ENCODE results near the gene HOXB6.

HOXB6 gene

DNA sequence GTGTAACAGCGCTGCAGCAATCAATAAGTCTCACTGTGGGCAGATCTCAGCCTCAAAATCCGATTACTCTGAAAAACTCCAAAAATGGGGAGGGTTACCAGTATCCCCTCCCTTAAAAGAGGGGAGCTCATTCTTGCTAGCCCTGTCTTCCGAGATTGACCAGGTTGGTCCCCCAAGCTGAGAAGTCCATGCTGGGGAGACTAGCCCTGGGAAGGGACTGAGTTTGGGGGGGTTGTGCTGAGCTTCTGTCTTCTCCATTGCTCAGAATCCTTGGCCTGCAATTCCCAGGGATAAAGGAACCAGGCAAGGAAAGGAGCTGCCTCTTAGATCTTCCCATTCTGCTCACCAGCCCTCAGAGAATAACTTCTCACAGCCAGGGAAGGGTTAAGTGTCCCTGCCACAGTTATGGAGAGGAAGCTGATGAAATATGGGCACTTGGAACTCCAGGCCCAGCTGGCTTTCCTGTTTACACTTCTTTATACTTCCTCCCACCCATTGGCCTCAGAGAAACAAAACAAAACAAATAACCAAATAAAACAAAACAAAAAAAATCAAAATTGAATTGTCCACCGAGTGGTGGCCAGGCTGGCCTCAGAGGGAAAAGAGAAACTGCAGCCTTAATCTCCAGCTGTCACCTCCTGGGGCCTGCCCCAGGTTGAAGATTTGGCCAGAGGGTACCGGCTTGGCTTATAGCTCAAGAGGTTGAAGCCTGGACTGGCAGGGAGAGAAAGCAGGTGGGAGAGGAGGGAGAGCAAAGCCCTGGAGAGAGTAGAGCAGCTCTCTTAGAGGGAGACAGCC lies 17.3 kb downstream of the HOXB6 start (continued):
- TF ChIP-seq KLF7 (tag by site-specific recombination; IDR thresholded peaks at IDR 0.05; ENCODE audit: borderline replicate concordance) (no peak), ZNF132 (tag by site-specific recombination; IDR thresholded peaks at IDR 0.05; ENCODE audit: borderline replicate concordance) (no peak), ZBTB6 (tag by site-specific recombination; IDR thresholded peaks at IDR 0.05) (0 out of 2 replicates have a peak, but pooled peaks have one; percentile 74), INSM2 (tag by site-specific recombination; IDR thresholded peaks at IDR 0.05) (no peak), ZNF530 (tag by site-specific recombination; IDR thresholded peaks at IDR 0.05; ENCODE audit: low read depth) (no peak), ZNF155 (tag by site-specific recombination; IDR thresholded peaks at IDR 0.05) (no peak), GLI4 (tag by site-specific recombination; IDR thresholded peaks at IDR 0.05) (no peak), ZBTB20 (tag by site-specific recombination; IDR thresholded peaks at IDR 0.05) (no peak), ZBTB1 (tag by site-specific recombination; IDR thresholded peaks at IDR 0.05) (no peak), ZNF624 (tag by site-specific recombination; IDR thresholded peaks at IDR 0.05) (no peak), ZNF560 (tag by site-specific recombination; IDR thresholded peaks at IDR 0.05; ENCODE audit: borderline replicate concordance) (no peak), ZSCAN30 (tag by site-specific recombination; IDR thresholded peaks at IDR 0.05) (no peak), ZNF16 (tag by site-specific recombination; IDR thresholded peaks at IDR 0.05; ENCODE audit: low read depth) (no peak), HOXC10 (CRISPR knock-in tag; IDR thresholded peaks at IDR 0.05) (no peak), ZNF302 (tag by site-specific recombination; IDR thresholded peaks at IDR 0.05; ENCODE audit: low read depth) (no peak), ZNF76 (tag by site-specific recombination; IDR thresholded peaks at IDR 0.05; ENCODE audit: borderline replicate concordance, low read depth) (peak; percentile 39; the same call in 1 of the 2 replicates), ZBTB7A (tag by site-specific recombination; IDR thresholded peaks at IDR 0.05; ENCODE audit: low read depth) (no peak), ZBTB21 (tag by site-specific recombination; IDR thresholded peaks at IDR 0.05) (no peak), SCRT2 (tag by site-specific recombination; IDR thresholded peaks at IDR 0.05) (no peak), MYNN (tag by site-specific recombination; IDR thresholded peaks at IDR 0.05; ENCODE audit: borderline replicate concordance) (no peak), ZNF26 (tag by site-specific recombination; IDR thresholded peaks at IDR 0.05) (no peak), ZNF146 (tag by site-specific recombination; IDR thresholded peaks at IDR 0.05) (no peak), ZSCAN16 (tag by site-specific recombination; IDR thresholded peaks at IDR 0.05) (no peak), ZFP41 (tag by site-specific recombination; IDR thresholded peaks at IDR 0.05; ENCODE audit: borderline replicate concordance) (no peak), RBAK (tag by site-specific recombination; IDR thresholded peaks at IDR 0.05) (no peak)
- TF ChIP-seq, protein P1, sequence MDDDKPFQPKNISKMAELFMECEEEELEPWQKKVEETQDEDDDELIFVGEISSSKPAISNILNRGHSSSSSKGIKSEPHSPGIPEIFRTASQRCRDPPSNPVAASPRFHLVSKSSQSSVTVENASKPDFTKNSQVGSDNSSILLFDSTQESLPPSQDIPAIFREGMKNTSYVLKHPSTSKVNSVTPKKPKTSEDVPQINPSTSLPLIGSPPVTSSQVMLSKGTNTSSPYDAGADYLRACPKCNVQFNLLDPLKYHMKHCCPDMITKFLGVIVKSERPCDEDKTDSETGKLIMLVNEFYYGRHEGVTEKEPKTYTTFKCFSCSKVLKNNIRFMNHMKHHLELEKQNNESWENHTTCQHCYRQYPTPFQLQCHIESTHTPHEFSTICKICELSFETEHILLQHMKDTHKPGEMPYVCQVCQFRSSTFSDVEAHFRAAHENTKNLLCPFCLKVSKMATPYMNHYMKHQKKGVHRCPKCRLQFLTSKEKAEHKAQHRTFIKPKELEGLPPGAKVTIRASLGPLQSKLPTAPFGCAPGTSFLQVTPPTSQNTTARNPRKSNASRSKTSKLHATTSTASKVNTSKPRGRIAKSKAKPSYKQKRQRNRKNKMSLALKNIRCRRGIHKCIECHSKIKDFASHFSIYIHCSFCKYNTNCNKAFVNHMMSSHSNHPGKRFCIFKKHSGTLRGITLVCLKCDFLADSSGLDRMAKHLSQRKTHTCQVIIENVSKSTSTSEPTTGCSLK (tag by site-specific recombination; IDR thresholded peaks at IDR 0.05), result no peak
- TF ChIP-seq, protein P2, sequence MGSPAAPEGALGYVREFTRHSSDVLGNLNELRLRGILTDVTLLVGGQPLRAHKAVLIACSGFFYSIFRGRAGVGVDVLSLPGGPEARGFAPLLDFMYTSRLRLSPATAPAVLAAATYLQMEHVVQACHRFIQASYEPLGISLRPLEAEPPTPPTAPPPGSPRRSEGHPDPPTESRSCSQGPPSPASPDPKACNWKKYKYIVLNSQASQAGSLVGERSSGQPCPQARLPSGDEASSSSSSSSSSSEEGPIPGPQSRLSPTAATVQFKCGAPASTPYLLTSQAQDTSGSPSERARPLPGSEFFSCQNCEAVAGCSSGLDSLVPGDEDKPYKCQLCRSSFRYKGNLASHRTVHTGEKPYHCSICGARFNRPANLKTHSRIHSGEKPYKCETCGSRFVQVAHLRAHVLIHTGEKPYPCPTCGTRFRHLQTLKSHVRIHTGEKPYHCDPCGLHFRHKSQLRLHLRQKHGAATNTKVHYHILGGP (tag by site-specific recombination; IDR thresholded peaks at IDR 0.05), result no peak
- TF ChIP-seq, protein P3, sequence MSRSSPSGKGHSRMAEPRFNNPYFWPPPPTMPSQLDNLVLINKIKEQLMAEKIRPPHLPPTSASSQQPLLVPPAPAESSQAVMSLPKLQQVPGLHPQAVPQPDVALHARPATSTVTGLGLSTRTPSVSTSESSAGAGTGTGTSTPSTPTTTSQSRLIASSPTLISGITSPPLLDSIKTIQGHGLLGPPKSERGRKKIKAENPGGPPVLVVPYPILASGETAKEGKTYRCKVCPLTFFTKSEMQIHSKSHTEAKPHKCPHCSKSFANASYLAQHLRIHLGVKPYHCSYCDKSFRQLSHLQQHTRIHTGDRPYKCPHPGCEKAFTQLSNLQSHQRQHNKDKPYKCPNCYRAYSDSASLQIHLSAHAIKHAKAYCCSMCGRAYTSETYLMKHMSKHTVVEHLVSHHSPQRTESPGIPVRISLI (tag by site-specific recombination; IDR thresholded peaks at IDR 0.05), result no peak
- TF ChIP-seq, protein P4, sequence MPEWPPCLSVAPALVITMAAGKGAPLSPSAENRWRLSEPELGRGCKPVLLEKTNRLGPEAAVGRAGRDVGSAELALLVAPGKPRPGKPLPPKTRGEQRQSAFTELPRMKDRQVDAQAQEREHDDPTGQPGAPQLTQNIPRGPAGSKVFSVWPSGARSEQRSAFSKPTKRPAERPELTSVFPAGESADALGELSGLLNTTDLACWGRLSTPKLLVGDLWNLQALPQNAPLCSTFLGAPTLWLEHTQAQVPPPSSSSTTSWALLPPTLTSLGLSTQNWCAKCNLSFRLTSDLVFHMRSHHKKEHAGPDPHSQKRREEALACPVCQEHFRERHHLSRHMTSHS (tag by site-specific recombination; IDR thresholded peaks at IDR 0.05), result no peak
